GM12892 (cell line): ENCODE data around the gene ORAI3.

Experiments
- POLR2A ChIP-seq: IDR thresholded peaks from 2 replicates; pipeline ENCODE4 v1.6.1; 2011; ENCODE audit warnings: low read depth, low read length, control low read depth
- POLR2AphosphoS5 ChIP-seq: IDR thresholded peaks from 2 replicates; pipeline ENCODE4 v1.6.1; 2011; ENCODE audit warnings: low read depth, low read length, control low read depth
- TAF1 ChIP-seq: IDR thresholded peaks from 2 replicates; pipeline ENCODE4 v1.6.1; 2011; ENCODE audit warnings: low read depth, mild to moderate bottlenecking, control low read depth, low read length, borderline replicate concordance

- TF ChIP-seq POLR2A (no peak), POLR2AphosphoS5 (no peak), TAF1 (no peak)
Observed at GRCh38 chr16:30967795-30968194, 18.9 kb downstream of the ORAI3 start.
